ENCODE data around the gene ANXA3.
A peak's percentile ranks its signal among the peaks of the same experiment; 100 is the strongest.

Gene ANXA3

GRCh38 chr4:78606530-78607095 is 55.0 kb downstream of the ANXA3 start:
- peaks cover 2% of the 10 kb centered on the region for H3K27me3 Mint-ChIP-seq
- no peak overlapping the region for H3K27ac Mint-ChIP-seq
- H3K4me1 Mint-ChIP-seq (ENCODE audit: low read depth) = peaks cover 19% of the 10 kb centered on the region
- H3K4me3 Mint-ChIP-seq = no peak overlapping the region
- H3K9me3 Mint-ChIP-seq (ENCODE audit: low read depth) = no peaks in the 10 kb centered on the region
- H3K36me3 Mint-ChIP-seq = peaks cover 4% of the 10 kb centered on the region

GRCh38 chr4:78608684-78609083 is 57.1 kb downstream of the ANXA3 start:
- no peak overlapping the region for H3K4me3 Mint-ChIP-seq
- H3K27me3 Mint-ChIP-seq = no peaks in the 10 kb centered on the region
- peaks cover 2% of the 10 kb centered on the region for H3K36me3 Mint-ChIP-seq
- peaks cover 34% of the 10 kb centered on the region for H3K4me1 Mint-ChIP-seq (ENCODE audit: low read depth)
- H3K27ac Mint-ChIP-seq = no peak overlapping the region
- no peaks in the 10 kb centered on the region for H3K9me3 Mint-ChIP-seq (ENCODE audit: low read depth)

GRCh38 chr4:78609580-78609979 is 58.0 kb downstream of the ANXA3 start:
- Mint-ChIP-seq H3K4me1 (ENCODE audit: low read depth) (peaks cover 41% of the 10 kb centered on the region), H3K36me3 (peaks cover 2% of the 10 kb centered on the region), H3K9me3 (ENCODE audit: low read depth) (no peaks in the 10 kb centered on the region), H3K27me3 (no peaks in the 10 kb centered on the region), H3K4me3 (no peak overlapping the region), H3K27ac (no peak overlapping the region)

GRCh38 chr4:78610546-78611214 is 59.1 kb downstream of the ANXA3 start:
- peaks cover 41% of the 10 kb centered on the region for H3K4me1 Mint-ChIP-seq (ENCODE audit: low read depth)
- H3K9me3 Mint-ChIP-seq (ENCODE audit: low read depth) = no peaks in the 10 kb centered on the region
- no peaks in the 10 kb centered on the region for H3K27me3 Mint-ChIP-seq
- no peak overlapping the region for H3K4me3 Mint-ChIP-seq
- H3K27ac Mint-ChIP-seq = peak overlapping the region; percentile 34
- H3K36me3 Mint-ChIP-seq = peaks cover 2% of the 10 kb centered on the region

GRCh38 chr4:78611215-78611558 is 59.6 kb downstream of the ANXA3 start:
- no peaks in the 10 kb centered on the region for H3K27me3 Mint-ChIP-seq
- no peaks in the 10 kb centered on the region for H3K9me3 Mint-ChIP-seq (ENCODE audit: low read depth)
- H3K36me3 Mint-ChIP-seq = peaks cover 2% of the 10 kb centered on the region
- no peak overlapping the region for H3K4me3 Mint-ChIP-seq
- peaks cover 41% of the 10 kb centered on the region for H3K4me1 Mint-ChIP-seq (ENCODE audit: low read depth)
- no peak overlapping the region for H3K27ac Mint-ChIP-seq

- Mint-ChIP-seq H3K27ac (no peak overlapping the region), H3K9me3 (ENCODE audit: low read depth) (no peaks in the 10 kb centered on the region), H3K27me3 (no peaks in the 10 kb centered on the region), H3K4me3 (no peak overlapping the region), H3K4me1 (ENCODE audit: low read depth) (peaks cover 43% of the 10 kb centered on the region), H3K36me3 (peaks cover 2% of the 10 kb centered on the region)
Measured at GRCh38 chr4:78612398-78613178, 61.0 kb downstream of the ANXA3 start.

GRCh38 chr4:78613522-78614321 is 62.2 kb downstream of the ANXA3 start:
- Mint-ChIP-seq H3K4me1 (ENCODE audit: low read depth) (peaks cover 45% of the 10 kb centered on the region), H3K4me3 (no peak overlapping the region), H3K27me3 (no peaks in the 10 kb centered on the region), H3K36me3 (no peaks in the 10 kb centered on the region), H3K9me3 (ENCODE audit: low read depth) (no peaks in the 10 kb centered on the region), H3K27ac (peak overlapping the region; percentile 54)

- peaks cover 31% of the 10 kb centered on the region for H3K4me1 Mint-ChIP-seq (ENCODE audit: low read depth)
- no peak overlapping the region for H3K27ac Mint-ChIP-seq
- H3K9me3 Mint-ChIP-seq (ENCODE audit: low read depth) = no peaks in the 10 kb centered on the region
- no peaks in the 10 kb centered on the region for H3K27me3 Mint-ChIP-seq
- H3K4me3 Mint-ChIP-seq = no peak overlapping the region
- no peaks in the 10 kb centered on the region for H3K36me3 Mint-ChIP-seq
Measured at GRCh38 chr4:78616046-78616498, 64.5 kb downstream of the ANXA3 start.

GRCh38 chr4:78618436-78618835 is 66.9 kb downstream of the ANXA3 start:
- H3K4me3 Mint-ChIP-seq = no peak overlapping the region
- no peaks in the 10 kb centered on the region for H3K27me3 Mint-ChIP-seq
- no peaks in the 10 kb centered on the region for H3K36me3 Mint-ChIP-seq
- no peaks in the 10 kb centered on the region for H3K9me3 Mint-ChIP-seq (ENCODE audit: low read depth)
- no peak overlapping the region for H3K27ac Mint-ChIP-seq
- peaks cover 13% of the 10 kb centered on the region for H3K4me1 Mint-ChIP-seq (ENCODE audit: low read depth)

- Mint-ChIP-seq H3K4me1 (ENCODE audit: low read depth) (peaks cover 3% of the 10 kb centered on the region), H3K36me3 (no peaks in the 10 kb centered on the region), H3K27ac (no peak overlapping the region), H3K4me3 (no peak overlapping the region), H3K27me3 (no peaks in the 10 kb centered on the region), H3K9me3 (ENCODE audit: low read depth) (no peaks in the 10 kb centered on the region)
Measured at GRCh38 chr4:78621395-78621794, 69.8 kb downstream of the ANXA3 start.

- no peak overlapping the region for H3K27ac Mint-ChIP-seq
- no peaks in the 10 kb centered on the region for H3K36me3 Mint-ChIP-seq
- H3K4me3 Mint-ChIP-seq = no peak overlapping the region
- H3K4me1 Mint-ChIP-seq (ENCODE audit: low read depth) = peaks cover 3% of the 10 kb centered on the region
- no peaks in the 10 kb centered on the region for H3K9me3 Mint-ChIP-seq (ENCODE audit: low read depth)
- H3K27me3 Mint-ChIP-seq = no peaks in the 10 kb centered on the region
Measured at GRCh38 chr4:78622253-78622979, 70.8 kb downstream of the ANXA3 start.

GRCh38 chr4:78624048-78624447 is 72.5 kb downstream of the ANXA3 start:
- no peaks in the 10 kb centered on the region for H3K36me3 Mint-ChIP-seq
- H3K9me3 Mint-ChIP-seq (ENCODE audit: low read depth) = no peaks in the 10 kb centered on the region
- H3K4me3 Mint-ChIP-seq = no peak overlapping the region
- no peaks in the 10 kb centered on the region for H3K4me1 Mint-ChIP-seq (ENCODE audit: low read depth)
- H3K27me3 Mint-ChIP-seq = no peaks in the 10 kb centered on the region
- no peak overlapping the region for H3K27ac Mint-ChIP-seq

- Mint-ChIP-seq H3K36me3 (no peaks in the 10 kb centered on the region), H3K9me3 (ENCODE audit: low read depth) (no peaks in the 10 kb centered on the region), H3K4me3 (no peak overlapping the region), H3K27ac (no peak overlapping the region), H3K27me3 (no peaks in the 10 kb centered on the region), H3K4me1 (ENCODE audit: low read depth) (no peaks in the 10 kb centered on the region)
Measured at GRCh38 chr4:78625073-78625472, 73.5 kb downstream of the ANXA3 start.

Data from activated naive CD8-positive, alpha-beta T cell (primary cell).